GM23248 (cell line): ENCODE data around the gene ZNF597.

Source experiments
- EZH2 ChIP-seq: fragments of 200-600 bp; sonication (generic); IDR thresholded peaks from 2 replicates; pipeline ENCODE4 v1.6.1; 2018; ENCODE audit warnings: antibody characterized with exemption, mild to moderate bottlenecking; ENCODE audit not compliant: insufficient read depth, poor library complexity, severe bottlenecking
- EZH2phosphoT487 ChIP-seq: fragments of 200-600 bp; sonication (generic); IDR thresholded peaks from 2 replicates; pipeline ENCODE4 v1.6.1; 2018; ENCODE audit warnings: antibody characterized with exemption, moderate library complexity, mild to moderate bottlenecking, low read depth; ENCODE audit not compliant: insufficient read depth

GRCh38 chr16:3490911-3491629 is 47.8 kb upstream of the ZNF597 start:
- TF ChIP-seq EZH2 = no peak
- no peak for TF ChIP-seq EZH2phosphoT487
